Pancreas (tissue), 10 donors: Measurements from ENCODE around the gene PYM1. TPM values are rescaled to one million over a fixed set of nuclear protein-coding genes. Genes with fewer than 3 reads are reported as not detected.
A peak's percentile ranks its signal among the peaks of the same experiment; 100 is the strongest.

Experiments
- ATAC-seq, 4 donors: fragments of 200-7000 bp; cut with Tn5 transposase; one replicate each; pipeline versions ENCODE4 v1.8.0 to v1.9.1; 2020; ENCODE audit warnings: mild to moderate bottlenecking in 4 of 4, moderate library complexity in 4 of 4
- DNase-seq, 6 donors: peaks; one replicate each; pipeline ENCODE4 v3.0.0-alpha.2; 2020
- FAIRE-seq: peaks from 2 replicates; lab custom pipeline; 2012; peaks lifted over from hg19 to GRCh38; lab: Jason Lieb, UNC
- H3K27ac ChIP-seq, 4 donors: fragments of 200-600 bp; sonication (generic); 1 replicate in 3 of 4; 2 replicates in 1 of 4; pipeline versions ENCODE4 v1.5.0 to v1.8.0; 2020
- H3K27me3 ChIP-seq, 4 donors: fragments of 200-600 bp; one replicate each; pipeline ENCODE4 v1.8.0; 2021
- H3K36me3 ChIP-seq, 3 donors: fragments of 200-600 bp; sonication (generic) in 1 of 3; one replicate each; pipeline versions ENCODE4 v1.5.0 to v1.8.0; 2020 to 2021
- H3K4me1 ChIP-seq, 3 donors: fragments of 200-600 bp; one replicate each; pipeline ENCODE4 v1.8.0; 2021
- H3K4me3 ChIP-seq, 4 donors: fragments of 200-600 bp; sonication (generic) in 2 of 4; one replicate each; pipeline versions ENCODE4 v1.5.0 to v1.8.0; 2020 to 2021
- H3K9me3 ChIP-seq, 4 donors: fragments of 200-600 bp; one replicate each; pipeline ENCODE4 v1.8.0; 2021
- CTCF ChIP-seq, 4 donors: fragments of 200-600 bp; sonication (generic) in 3 of 4; IDR thresholded peaks; one replicate each; pipeline versions ENCODE4 v1.5.0 to v1.8.0; 2021; ENCODE audit warnings: antibody characterized with exemption in 4 of 4
- WGBS, 2 donors: extraction: QIAGEN DNeasy Blood & Tissue Kit; methylation state at CpG; one replicate each; pipeline ENCODE4 v1.1.7; 2013; 5-methylcytosine and 5-hydroxymethylcytosine counted together
- intact Hi-C, 3 donors: fragments of 100-400 bp; cut with DNase I; formaldehyde crosslinking; loops; one replicate each; pipeline versions ENCODE4 v1.11.1 to v1.14.2; 2022
- polyA plus RNA-seq, 2 donors: library from polyadenylated mRNA; stranded (reverse); fragments of 200-250 nt; gene quantifications; one replicate each; pipeline ENCODE4 v1.2.3, GENCODE V29; 2013
- total RNA-seq, 6 donors: library from RNA; stranded (reverse); fragmentation: NEBNext Ultra II Directional in 4 of 6; extraction: Animal tissue kit (Norgen Biotek cat#: 25700) in 4 of 6; gene quantifications; one replicate each; pipeline versions ENCODE4 v1.2.1 to v1.2.4, GENCODE V29; 2021 to 2023
- donor health status: healthy with polysubstance abuse.
- donor health status: DM: no; HTN: no; CAD: no; lungs with moderate emphysema.
- donor health status: DM: no; HTN: no; CAD: no.
- donor health status: control.
- donor health status: control.
- donor health status: Bipolar disorder and iron deficiency.
- donor health status: DM: yes; HTN: yes; CAD: no.
- donor health status: DM: no; HTN: no; CAD: no.
- donor health status: DM: no; HTN: no; CAD: no.
- donor health status: DM: yes; HTN: yes; CAD: no.

The PYM1 gene
- total and polyA plus RNA-seq, 8 donors: 10.8 to 32.9 (median 13.9) TPM

GRCh38 chr12:55934773-55935172, 7.1 kb upstream of the PYM1 start:
- Histone ChIP-seq H3K4me1 (peaks cover 13 to 21% (median 19%) of the 10 kb centered on the region in 3 donors), H3K9me3 (no peaks in the 10 kb centered on the region), H3K27me3 (no peaks in the 10 kb centered on the region), H3K27ac (no peak overlapping the region), H3K4me3 (no peak overlapping the region), H3K36me3 (no peaks in the 10 kb centered on the region)
- DNase-seq (no peak), FAIRE-seq (no peak), ATAC-seq (no peak)
- intact Hi-C loops: loop anchor here in 1 of 3 donors (10.0 kb wide), 1 partner anchor 190 kb away; the partner anchor contains the start of gene GDF11
- no peak for TF ChIP-seq CTCF (IDR thresholded peaks at IDR 0.05)
- 88 to 91% methylated on average over 1 of the region's 1 CpG for WGBS, 2 donors

- DNase-seq: no peak
- no peak for ATAC-seq
- Histone ChIP-seq H3K27me3 (no peaks in the 10 kb centered on the region), H3K4me1 (peaks cover 11 to 19% (median 19%) of the 10 kb centered on the region in 3 donors), H3K4me3 (no peak overlapping the region), H3K36me3 (no peaks in the 10 kb centered on the region), H3K27ac (no peak overlapping the region), H3K9me3 (no peaks in the 10 kb centered on the region)
- 97 to 98% methylated on average over 1 of the region's 1 CpG for WGBS, 2 donors
- TF ChIP-seq CTCF (IDR thresholded peaks at IDR 0.05): no peak
- intact Hi-C loops: loop anchor here in 1 of 3 donors (10.0 kb wide), 1 partner anchor 189 kb away; the partner anchor contains the start of gene GDF11
- no peak for FAIRE-seq
Observed at GRCh38 chr12:55933799-55934742, 6.4 kb upstream of the PYM1 start.

- Histone ChIP-seq H3K4me3 (peak overlapping the region in 1 of 4 donors; percentile 3), H3K36me3 (no peaks in the 10 kb centered on the region), H3K4me1 (peaks cover 11 to 23% (median 19%) of the 10 kb centered on the region in 3 donors), H3K27me3 (no peaks in the 10 kb centered on the region), H3K9me3 (no peaks in the 10 kb centered on the region), H3K27ac (no peak overlapping the region)
- 60 to 63% methylated on average over 7 of the region's 7 CpGs for WGBS, 2 donors
- no peak for DNase-seq
- FAIRE-seq: no peak
- intact Hi-C loops: loop anchor here in 1 of 3 donors (10.0 kb wide), 1 partner anchor 188 kb away; the partner anchor contains the start of gene GDF11
- ATAC-seq: no peak
- TF ChIP-seq CTCF (IDR thresholded peaks at IDR 0.05): no peak
Observed at GRCh38 chr12:55933169-55933798, 5.6 kb upstream of the PYM1 start.

- DNase-seq (no peak), FAIRE-seq (no peak), ATAC-seq (peak; percentile 14 to 39 (median 20))
- Histone ChIP-seq H3K4me3 (peak overlapping the region; percentile 57 to 78 (median 74)), H3K9me3 (no peaks in the 10 kb centered on the region), H3K36me3 (no peaks in the 10 kb centered on the region), H3K27me3 (no peaks in the 10 kb centered on the region), H3K27ac (no peak overlapping the region), H3K4me1 (peaks cover 11 to 26% (median 19%) of the 10 kb centered on the region in 3 donors)
- intact Hi-C loops: loop anchor here in 1 of 3 donors (10.0 kb wide), 1 partner anchor 188 kb away; the partner anchor contains the start of gene GDF11
- TF ChIP-seq CTCF (IDR thresholded peaks at IDR 0.05): no peak
- whole genome bisulfite sequencing, 2 donors: 3 to 4% methylated on average over 4 of the region's 4 CpGs
Observed at GRCh38 chr12:55932551-55932910, 4.8 kb upstream of the PYM1 start.
